GM12878 (cell line): ENCODE data around the gene MSL3. TPM values are rescaled to one million over a fixed set of nuclear protein-coding genes. Genes with fewer than 3 reads are reported as not detected.
A peak's percentile ranks its signal among the peaks of the same experiment; 100 is the strongest.

ENCODE experiments used
- ATAC-seq: fragments of 200-7000 bp; cut with Tn5 transposase; 3 replicates; pipeline ENCODE4 v1.9.1; 2020; ENCODE audit warnings: mild to moderate bottlenecking, moderate library complexity
- Bru-seq: library from RNA; stranded (reverse); fragments of 400-500 nt; gene quantifications from one replicate; lab custom pipeline; 2021; lab: Mats Ljungman, UMichigan
- BruChase-seq, 2 experiments: library from RNA; stranded (reverse); fragments of 400-500 nt; gene quantifications; one replicate each; lab custom pipeline; 2021; lab: Mats Ljungman, UMichigan
- BruUV-seq: library from RNA; stranded (reverse); fragments of 400-500 nt; replicated peaks from 2 replicates; lab custom pipeline; 2021; lab: Mats Ljungman, UMichigan
- CTCF ChIA-PET: fragments of 300-600 bp; sonication (Branson Sonifier 250); formaldehyde crosslinking; extraction: SDS; loops from one replicate; lab custom pipeline; 2021; ENCODE audit warnings: inconsistent platforms; lab: Yijun Ruan, JAX
- POLR2A ChIA-PET: fragments of 350-600 bp; formaldehyde crosslinking; extraction: SDS; loops from one replicate; lab custom pipeline; 2021; ENCODE audit warnings: inconsistent platforms; lab: Charles Lee
- RAD21 ChIA-PET: fragments of 300-600 bp; sonication (Branson Sonifier 250); formaldehyde crosslinking; loops from one replicate; lab custom pipeline; 2023; ENCODE audit warnings: antibody characterized with exemption; ENCODE audit not compliant: unreplicated experiment; lab: Charles Lee
- SMC1A ChIA-PET: fragments of 300-600 bp; sonication (Branson Sonifier 250); formaldehyde crosslinking; loops from one replicate; lab custom pipeline; 2023; ENCODE audit not compliant: unreplicated experiment, uncharacterized antibody; lab: Charles Lee
- DNase-seq: peaks from one replicate; pipeline ENCODE4 v3.0.0-alpha.2; 2011; ENCODE audit warnings: low read depth, low spot score
- FAIRE-seq: peaks from 3 replicates; lab custom pipeline; 2011; peaks lifted over from hg19 to GRCh38; lab: Jason Lieb, UNC
- H2AFZ ChIP-seq: 2 replicates; pipeline ENCODE4 v1.6.0; 2011; ENCODE audit warnings: low read depth, low read length, control low read depth; ENCODE audit not compliant: control insufficient read depth
- H3K27ac ChIP-seq: 2 replicates; pipeline ENCODE4 v1.5.1; 2011; ENCODE audit warnings: control low read depth; ENCODE audit not compliant: control insufficient read depth, insufficient read depth
- H3K27me3 ChIP-seq, 2 experiments: replicated peaks in 1 of 2; 2 replicates each; pipeline versions ENCODE4 v1.6.0 to v1.6.1; 2011; ENCODE audit warnings: low read length in 1 of 2; ENCODE audit not compliant: control insufficient read depth in 2 of 2, insufficient read depth in 2 of 2
- H3K36me3 ChIP-seq, 2 experiments: 2 replicates each; pipeline ENCODE4 v1.5.1; 2011; ENCODE audit warnings: low read length in 1 of 2; ENCODE audit not compliant: control insufficient read depth in 2 of 2, insufficient read depth in 2 of 2
- H3K4me1 ChIP-seq: 2 replicates; pipeline ENCODE4 v1.6.1; 2011; ENCODE audit warnings: mild to moderate bottlenecking, low read length, moderate library complexity, mixed read lengths; ENCODE audit not compliant: control insufficient read depth, insufficient read depth
- H3K4me2 ChIP-seq: 2 replicates; pipeline ENCODE4 v1.6.0; 2011; ENCODE audit warnings: control low read depth; ENCODE audit not compliant: control insufficient read depth, insufficient read depth
- H3K4me3 ChIP-seq: fragments of 200-600 bp; sonication (generic); 2 replicates; pipeline ENCODE4 v1.5.1; 2016
- H3K79me2 ChIP-seq: 2 replicates; pipeline ENCODE4 v1.6.0; 2011; ENCODE audit warnings: low read length; ENCODE audit not compliant: control insufficient read depth, insufficient read depth
- H3K9ac ChIP-seq: 2 replicates; pipeline ENCODE4 v1.8.0; 2011; ENCODE audit warnings: low read length, control low read depth, mixed read lengths; ENCODE audit not compliant: control insufficient read depth, insufficient read depth
- H3K9me3 ChIP-seq: replicated peaks from 3 replicates; pipeline ENCODE4 v1.5.1; 2011; ENCODE audit warnings: mild to moderate bottlenecking, low read length; ENCODE audit not compliant: control insufficient read depth, insufficient read depth
- H4K20me1 ChIP-seq: 2 replicates; pipeline ENCODE4 v1.6.0; 2011; ENCODE audit not compliant: control insufficient read depth, insufficient read depth
- EZH2 ChIP-seq: IDR thresholded peaks from 2 replicates; pipeline ENCODE4 v1.6.1; 2012; ENCODE audit warnings: low read depth, mild to moderate bottlenecking, control low read depth, inconsistent platforms, low read length, borderline replicate concordance; ENCODE audit not compliant: control insufficient read depth
- GATAD2B ChIP-seq: fragments of 450-650 bp; conservative IDR thresholded peaks from 2 replicates; pipeline ENCODE4 v1.6.1; 2017; ENCODE audit warnings: low read depth, mild to moderate bottlenecking, moderate library complexity
- IKZF1 ChIP-seq: fragments of 450-650 bp; conservative IDR thresholded peaks from 2 replicates; pipeline ENCODE4 v1.6.1; 2017; ENCODE audit warnings: antibody characterized with exemption, mild to moderate bottlenecking
- IRF3 ChIP-seq: fragments of 450-650 bp; IDR thresholded peaks from 2 replicates; pipeline ENCODE4 v1.6.1; 2014; ENCODE audit warnings: mild to moderate bottlenecking
- KDM1A ChIP-seq: fragments of 200-600 bp; sonication (generic); IDR thresholded peaks from 2 replicates; pipeline ENCODE4 v1.6.1; 2016; ENCODE audit warnings: borderline replicate concordance
- MXI1 ChIP-seq: fragments of 150-350 bp; IDR thresholded peaks from 2 replicates; pipeline ENCODE4 v1.6.1; 2011; ENCODE audit warnings: low read depth, mild to moderate bottlenecking, inconsistent platforms, low read length, improper control_type of control experiment
- POU2F2 ChIP-seq: IDR thresholded peaks from 3 replicates; pipeline ENCODE4 v1.6.1; 2011; ENCODE audit warnings: low read depth, mild to moderate bottlenecking, low read length, borderline replicate concordance
- RCOR1 ChIP-seq: conservative IDR thresholded peaks from 2 replicates; pipeline ENCODE4 v1.6.1; 2012; ENCODE audit warnings: low read depth, low read length, improper control_type of control experiment
- STAT1 ChIP-seq: fragments of 450-650 bp; conservative IDR thresholded peaks from 2 replicates; pipeline ENCODE4 v1.6.1; 2014; ENCODE audit warnings: antibody characterized with exemption, mild to moderate bottlenecking
- SUPT20H ChIP-seq: IDR thresholded peaks from 2 replicates; pipeline ENCODE4 v1.6.1; 2011; ENCODE audit warnings: low read depth, mild to moderate bottlenecking, low read length, moderate library complexity, borderline replicate concordance; ENCODE audit not compliant: control insufficient read depth
- WGBS: methylation state at CpG from one replicate; pipeline ENCODE4 v1.1.6; 2016; ENCODE audit warnings: low lambda C conversion rate; ENCODE audit not compliant: insufficient replicate concordance, insufficient coverage; ENCODE audit errors: missing lambda C conversion rate; 5-methylcytosine and 5-hydroxymethylcytosine counted together
- in situ Hi-C: fragments of 300-500 bp; cut with MboI; formaldehyde crosslinking; loops from 9 replicates; pipeline ENCODE4 v1.14.3; 2018; ENCODE audit warnings: mixed read lengths
- intact Hi-C: fragments of 100-400 bp; cut with micrococcal nuclease; formaldehyde crosslinking; loops from one replicate; pipeline ENCODE4 v1.14.2; 2022; ENCODE audit not compliant: unreplicated experiment
- long read RNA-seq, 2 experiments: library from polyadenylated mRNA; unstranded; transcript quantifications; one replicate each; pipeline ENCODE4 v2.0.0, GENCODE V29; 2019 to 2020
- polyA minus RNA-seq, 3 experiments: library from RNA; depleted of rRNA, polyadenylated mRNA; stranded (reverse); fragments of >200 nt; gene quantifications; 2 replicates each; pipeline ENCODE4 v1.2.3, GENCODE V29; 2011
- polyA plus RNA-seq, 11 experiments: library from polyadenylated mRNA; depleted of rRNA in 4 of 11; unstranded in 6 of 11; stranded (reverse) in 5 of 11; fragments of >200 nt; fragmentation: Nextera tagmentation in 4 of 11; fragmentation: Illumina TruSeq in 1 of 11; extraction: Ambion mirVana in 4 of 11; extraction: Trizol in 1 of 11; gene quantifications; 1 replicate in 1 of 11; 2 replicates in 10 of 11; pipeline versions ENCODE4 v1.2.1 to v1.2.3, GENCODE V29; 2011 to 2016; ENCODE audit warnings: inconsistent platforms in 2 of 11, missing spikeins in 2 of 11, low read depth in 1 of 11
- total RNA-seq, 4 experiments: library from RNA; depleted of rRNA in 3 of 4; stranded (reverse); fragments of >200 nt in 3 of 4; fragmentation: Illumina TruSeq in 1 of 4; extraction: Trizol in 1 of 4; gene quantifications; 2 replicates each; pipeline versions ENCODE4 v1.2.1 to v1.2.3, GENCODE V29; 2013 to 2021
- TF ChIP-seq, protein P1 (sequence below): IDR thresholded peaks from 2 replicates; pipeline ENCODE4 v1.6.1; 2011; ENCODE audit warnings: low read depth, mild to moderate bottlenecking, low read length, moderate library complexity, borderline replicate concordance; ENCODE audit errors: extremely low read depth
- TF ChIP-seq, protein P2 (sequence below): fragments of 450-650 bp; IDR thresholded peaks from 2 replicates; pipeline ENCODE4 v1.6.1; 2018; ENCODE audit warnings: borderline replicate concordance, mild to moderate bottlenecking; ENCODE audit not compliant: partially characterized antibody

Gene MSL3
- total RNA-seq (2013; cell fraction: nucleolus; rRNA removed) = 187 and 197 TPM in 2 replicates
- 39.3 and 39.4 TPM in 2 replicates for total RNA-seq (2014; rRNA removed)
- total RNA-seq (2014; rRNA removed; fragmentation: Illumina TruSeq; extraction: Trizol) = 29.0 and 30.2 TPM in 2 replicates
- total RNA-seq (2021) = 29.0 and 34.2 TPM in 2 replicates
- 22.4 TPM for polyA plus RNA-seq (2011; ENCODE audit: low read depth)
- 438 and 577 TPM in 2 replicates for polyA plus RNA-seq (2011; rRNA removed)
- 261 and 306 TPM in 2 replicates for polyA plus RNA-seq (2011; cell fraction: cytosol; rRNA removed)
- polyA plus RNA-seq (2011; cell fraction: nucleus; rRNA removed) = 898 and 1,313 TPM in 2 replicates
- polyA plus RNA-seq (2012) = 32.3 and 41.3 TPM in 2 replicates
- 39.1 and 44.4 TPM in 2 replicates for polyA plus RNA-seq (2014; fragmentation: Illumina TruSeq; extraction: Trizol)
- 10 to 100 TPM; 28.4 to 42.0 TPM for polyA plus RNA-seq (2014; fragmentation: Nextera tagmentation; extraction: Ambion mirVana)
- polyA plus RNA-seq (2014; rRNA removed) = 41.0 and 44.9 TPM in 2 replicates
- polyA plus RNA-seq (2016; fragmentation: Nextera tagmentation; extraction: Ambion mirVana) = 10 to 100 TPM; 43.8 to 45.0 TPM
- polyA minus RNA-seq (2011; rRNA and poly(A)+ RNA removed) = 233 and 254 TPM in 2 replicates
- 86.2 and 96.9 TPM in 2 replicates for polyA minus RNA-seq (2011; cell fraction: cytosol; rRNA and poly(A)+ RNA removed)
- 343 and 358 TPM in 2 replicates for polyA minus RNA-seq (2011; cell fraction: nucleus; rRNA and poly(A)+ RNA removed)
- Bru-seq, nascent RNA = percentile 98 among the genes with signal in this experiment
- percentile 98 among the genes with signal in this experiment for BruChase-seq, experiment 1, labeled RNA remaining after a 6-hour chase
- BruChase-seq, experiment 2, labeled RNA remaining after a 2-hour chase = percentile 98 among the genes with signal in this experiment
- long read RNA-seq, experiment 1, transcript MSL3-233 (12 exons, 2,507 nt) = minor isoform, 9 of 128 reads
- long read RNA-seq, experiment 1, transcript MSL3-201 (13 exons, 2,364 nt) = major isoform, 24 of 128 reads
- long read RNA-seq, experiment 1, transcript MSL3-238 (13 exons, 2,230 nt) = minor isoform, 8 of 128 reads
- long read RNA-seq, experiment 1, transcript MSL3-214 (11 exons, 2,339 nt) = minor isoform, 7 of 128 reads
- long read RNA-seq, experiment 1, partial matches to known transcripts = 40 of 128 reads
- long read RNA-seq, experiment 1, other reads (novel, unspliced or antisense) = 29 of 128 reads
- long read RNA-seq, experiment 2, full-length matches to known transcripts = 599 of 1,290 reads
- long read RNA-seq, experiment 2, partial matches to known transcripts = 439 of 1,290 reads
- long read RNA-seq, experiment 2, other reads (novel, unspliced or antisense) = 252 of 1,290 reads

GRCh38 chrX:11757719-11758399, at the start of gene MSL3:
Gene MSL3, plus strand, starts transcription at chrX:11758237. Its CDS starts 27 bp downstream, at chrX:11758264.
- Histone ChIP-seq H3K4me2 (peak within 1 kb of the TSS; percentile 72), H3K36me3 (0 out of 4 replicates have a peak, but pooled peaks cover 0 to 4% of the 10 kb centered on the region in 2 experiments), H2AFZ (peak within 1 kb of the TSS; percentile 52), H3K9me3 (no peaks in the 10 kb centered on the region; the same call in 2 of the 3 replicates), H4K20me1 (no peaks in the 10 kb centered on the region), H3K79me2 (peaks cover 18% of the 10 kb centered on the region), H3K4me3 (peak within 1 kb of the TSS; percentile 60), H3K27me3 (no peaks in the 10 kb centered on the region), H3K27ac (peak within 1 kb of the TSS; percentile 90), H3K9ac (peak within 1 kb of the TSS; percentile 68), H3K4me1 (peaks cover 7% of the 10 kb centered on the region; the same call in 1 of the 2 replicates)
- ChIA-PET POLR2A (interaction anchor here (0.6 to 3.5 kb wide), 4 partner anchors 9 to 21 kb away, joined by 3 to 17 read pairs (median 8); no protein-coding TSS in a partner anchor), SMC1A (interaction anchor here (0.6 to 4.8 kb wide), 11 partner anchors 10 to 226 kb away, joined by 3 to 57 read pairs (median 5); no protein-coding TSS in a partner anchor), CTCF (interaction anchor here (1.0 to 4.7 kb wide), 8 partner anchors 13 to 226 kb away, joined by 3 to 40 read pairs (median 4); no protein-coding TSS in a partner anchor), RAD21 (interaction anchor here (0.6 to 6.3 kb wide), 11 partner anchors 11 to 1086 kb away, joined by 3 to 89 read pairs (median 7); no protein-coding TSS in a partner anchor)
- DNase-seq (no peak), ATAC-seq (peak; percentile 13), FAIRE-seq (no peak)
- WGBS = 36% methylated on average over 61 of the region's 93 CpGs
- intact Hi-C loops (no loop called here), in situ Hi-C loops (no loop called here)
- no TSS peak for BruUV-seq
- TF ChIP-seq GATAD2B (peak; percentile 76; the same call in 1 of the 2 replicates), IRF3 (no peak), SUPT20H (no peak), EZH2 (no peak), STAT1 (no peak), KDM1A (no peak), IKZF1 (peak; percentile 71), POU2F2 (no peak), RCOR1 (no peak), MXI1 (0 out of 2 replicates have a peak, but pooled peaks have one; percentile 39)
- TF ChIP-seq, protein P1, sequence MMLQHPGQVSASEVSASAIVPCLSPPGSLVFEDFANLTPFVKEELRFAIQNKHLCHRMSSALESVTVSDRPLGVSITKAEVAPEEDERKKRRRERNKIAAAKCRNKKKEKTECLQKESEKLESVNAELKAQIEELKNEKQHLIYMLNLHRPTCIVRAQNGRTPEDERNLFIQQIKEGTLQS = no peak
- TF ChIP-seq, protein P2, sequence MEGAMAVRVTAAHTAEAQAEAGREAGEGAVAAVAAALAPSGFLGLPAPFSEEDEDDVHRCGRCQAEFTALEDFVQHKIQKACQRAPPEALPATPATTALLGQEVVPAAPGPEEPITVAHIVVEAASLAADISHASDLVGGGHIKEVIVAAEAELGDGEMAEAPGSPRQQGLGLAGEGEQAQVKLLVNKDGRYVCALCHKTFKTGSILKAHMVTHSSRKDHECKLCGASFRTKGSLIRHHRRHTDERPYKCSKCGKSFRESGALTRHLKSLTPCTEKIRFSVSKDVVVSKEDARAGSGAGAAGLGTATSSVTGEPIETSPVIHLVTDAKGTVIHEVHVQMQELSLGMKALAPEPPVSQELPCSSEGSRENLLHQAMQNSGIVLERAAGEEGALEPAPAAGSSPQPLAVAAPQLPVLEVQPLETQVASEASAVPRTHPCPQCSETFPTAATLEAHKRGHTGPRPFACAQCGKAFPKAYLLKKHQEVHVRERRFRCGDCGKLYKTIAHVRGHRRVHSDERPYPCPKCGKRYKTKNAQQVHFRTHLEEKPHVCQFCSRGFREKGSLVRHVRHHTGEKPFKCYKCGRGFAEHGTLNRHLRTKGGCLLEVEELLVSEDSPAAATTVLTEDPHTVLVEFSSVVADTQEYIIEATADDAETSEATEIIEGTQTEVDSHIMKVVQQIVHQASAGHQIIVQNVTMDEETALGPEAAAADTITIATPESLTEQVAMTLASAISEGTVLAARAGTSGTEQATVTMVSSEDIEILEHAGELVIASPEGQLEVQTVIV = no peak
